IPS-NIHi7 (cell line): ENCODE results near the gene EXD3.
"Not testable (repeated sequence)": the region's sequence is repeated elsewhere in the genome, so short reads cannot be mapped to it uniquely, and the experiment has no call there.

Source experiments
- DNase-seq: peaks from one replicate; pipeline ENCODE4 v3.0.0; 2012; ENCODE audit warnings: mixed read lengths; ENCODE audit errors: extremely low spot score

The EXD3 gene

DNA sequence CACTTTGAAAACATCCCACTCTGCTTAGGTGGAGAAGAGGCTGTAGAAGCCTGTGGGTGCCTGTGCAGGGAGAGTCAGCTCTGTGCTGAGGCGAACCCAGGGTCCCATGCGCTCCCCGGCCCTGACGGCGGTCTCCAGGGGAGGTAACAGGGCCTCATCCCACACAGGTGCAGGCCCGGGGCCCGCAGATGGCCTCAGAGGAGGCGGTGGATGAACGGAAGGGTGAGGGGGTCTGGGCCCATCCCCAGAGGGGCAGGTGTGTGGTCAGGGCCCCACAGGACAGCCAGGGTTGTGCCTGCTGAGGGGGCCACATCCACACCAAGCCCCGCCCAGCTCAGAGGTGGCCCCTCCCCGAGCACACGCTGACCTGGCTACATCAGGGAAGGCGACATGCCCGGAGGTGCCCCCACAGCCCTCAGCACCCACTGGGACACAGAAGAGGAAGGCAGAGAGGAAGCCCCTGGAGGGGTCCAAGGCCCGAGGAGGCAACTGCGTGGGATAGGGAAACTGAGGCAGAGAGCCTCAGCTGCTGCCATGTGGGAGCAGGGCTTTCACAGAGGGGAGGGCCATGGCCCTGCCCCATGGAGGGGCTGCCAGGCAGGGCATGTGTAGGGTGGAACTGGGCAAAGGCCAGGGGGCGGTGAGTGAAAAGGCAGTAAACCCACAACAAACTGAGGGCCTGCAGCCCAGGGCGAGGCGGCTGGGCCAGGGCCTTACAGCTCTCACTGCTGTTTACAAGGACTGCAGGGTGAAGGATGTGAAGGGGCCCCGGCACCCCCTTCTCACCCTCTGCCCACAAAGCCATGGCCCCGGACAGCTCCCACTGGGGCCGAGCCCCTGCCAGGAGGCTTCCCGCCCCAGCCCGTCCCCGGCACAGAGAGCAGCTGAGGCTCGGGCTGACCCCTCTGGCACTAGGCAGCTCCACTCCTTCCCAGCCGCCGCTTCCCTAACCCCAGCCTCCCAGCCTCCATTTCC lies 29.5 kb downstream of the EXD3 start:
- no peak for DNase-seq

DNA sequence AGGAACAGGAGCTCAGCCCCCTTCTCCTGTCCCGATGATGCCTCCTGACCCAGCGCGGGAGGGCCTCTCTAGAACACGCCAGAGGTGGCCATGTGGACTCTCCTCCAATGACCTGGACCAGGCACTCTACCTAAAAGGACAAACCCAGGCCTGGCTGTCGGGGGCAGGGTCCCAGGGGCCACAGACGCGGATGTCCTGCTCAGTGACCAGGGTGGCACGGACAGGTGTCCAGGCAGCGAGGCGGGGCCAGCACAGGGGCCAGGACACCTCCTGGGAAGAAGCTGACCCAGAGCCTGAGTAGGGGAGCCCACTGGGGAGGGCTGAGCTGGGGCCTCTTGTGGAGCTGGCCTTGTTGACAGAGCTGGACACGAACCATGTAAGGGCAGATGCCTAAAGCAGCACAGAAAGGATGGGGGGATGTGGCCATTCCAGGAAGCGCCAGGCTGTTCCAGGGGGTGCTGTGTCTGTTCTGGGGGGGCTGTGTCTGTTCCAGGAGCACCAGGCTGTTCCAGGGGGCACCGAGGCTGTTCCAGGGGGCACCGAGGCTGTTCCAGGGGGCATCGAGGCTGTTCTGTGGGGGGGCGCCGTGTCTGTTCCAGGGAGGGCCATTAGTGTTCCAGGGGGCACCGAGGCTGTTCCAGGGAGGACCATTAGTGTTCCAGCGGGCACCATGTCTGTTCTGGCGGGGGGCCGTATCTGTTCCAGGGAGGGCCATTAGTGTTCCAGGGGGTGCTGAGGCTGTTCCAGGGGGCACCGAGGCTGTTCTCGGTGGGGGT lies 30.5 kb downstream of the EXD3 start:
- no peak for DNase-seq

DNA sequence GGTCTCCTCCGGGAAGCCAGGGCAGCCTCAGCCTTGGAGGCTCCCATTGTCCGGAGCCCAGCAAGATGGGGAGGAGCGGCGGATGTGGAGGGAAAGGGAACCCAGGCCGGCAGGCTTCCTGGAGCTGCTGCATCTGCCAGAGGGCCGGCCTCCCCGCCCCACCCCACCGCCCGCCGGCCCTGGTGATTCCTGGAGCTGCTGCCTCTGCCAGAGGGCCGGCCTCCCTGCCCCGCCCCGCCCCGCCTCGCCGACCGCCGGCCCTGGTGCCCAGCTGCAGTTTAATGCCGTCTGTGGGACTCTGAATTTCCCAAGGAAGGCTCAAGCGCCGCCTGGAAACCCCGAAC lies 31.6 kb downstream of the EXD3 start:
- no peak for DNase-seq

DNA sequence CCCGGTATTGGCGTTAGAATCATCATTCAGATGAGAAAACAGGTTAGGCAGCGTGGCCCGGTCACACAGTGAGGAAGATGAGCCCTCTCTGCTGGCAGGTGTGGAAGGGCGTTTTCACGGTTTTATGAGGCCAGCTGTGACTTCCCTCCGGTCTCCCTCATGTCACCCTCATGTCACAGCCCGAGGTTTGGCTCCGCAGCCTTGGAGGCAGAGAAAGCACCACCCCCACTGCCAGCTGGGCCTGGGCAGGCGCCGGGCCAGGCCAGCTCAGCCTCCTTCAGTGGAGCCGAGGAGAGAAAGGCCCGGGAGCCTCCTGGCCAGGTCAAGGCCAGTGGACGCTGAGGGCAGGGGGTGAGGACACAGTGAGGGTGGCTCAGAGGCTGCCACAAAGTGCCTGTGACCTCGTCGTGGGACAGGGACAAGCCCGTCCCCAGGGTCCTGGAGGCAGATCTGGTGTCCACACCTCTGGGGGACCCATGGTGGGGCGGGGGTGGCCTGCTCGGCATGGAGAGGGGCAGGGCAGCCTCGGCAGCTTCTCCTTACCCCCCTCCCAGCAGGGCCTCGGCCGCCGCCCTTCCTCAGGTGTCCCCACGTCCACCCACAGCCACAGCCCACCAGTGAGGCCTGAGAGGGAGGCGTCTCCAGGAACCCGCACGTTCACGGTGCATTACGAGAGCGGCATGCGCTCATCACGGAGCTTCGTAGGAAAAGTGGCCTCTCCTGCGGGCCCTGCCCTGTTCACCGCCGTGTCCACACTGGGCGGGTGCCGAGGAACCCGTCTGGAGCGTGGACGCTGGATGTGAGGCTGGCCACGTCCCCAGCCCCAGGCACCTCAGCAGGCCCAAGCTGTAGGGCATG lies 32.2 kb downstream of the EXD3 start:
- DNase-seq, result no peak

DNA sequence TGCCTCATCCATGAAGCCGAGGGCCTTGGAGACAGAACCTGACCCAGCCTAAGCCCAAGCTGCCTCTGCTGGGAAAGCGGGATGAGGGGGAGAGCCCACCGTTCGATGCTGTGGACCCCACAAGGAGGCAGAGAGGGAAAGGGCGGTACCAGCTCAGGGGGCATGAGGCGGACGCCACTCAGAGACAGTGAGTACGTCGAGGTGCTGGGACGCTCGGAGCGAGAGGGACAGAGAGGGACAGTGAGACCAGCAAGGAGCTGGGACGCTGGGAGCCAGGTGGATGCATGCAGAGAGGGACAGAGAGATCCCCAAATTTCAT lies 33.6 kb downstream of the EXD3 start:
- no peak for DNase-seq

DNA sequence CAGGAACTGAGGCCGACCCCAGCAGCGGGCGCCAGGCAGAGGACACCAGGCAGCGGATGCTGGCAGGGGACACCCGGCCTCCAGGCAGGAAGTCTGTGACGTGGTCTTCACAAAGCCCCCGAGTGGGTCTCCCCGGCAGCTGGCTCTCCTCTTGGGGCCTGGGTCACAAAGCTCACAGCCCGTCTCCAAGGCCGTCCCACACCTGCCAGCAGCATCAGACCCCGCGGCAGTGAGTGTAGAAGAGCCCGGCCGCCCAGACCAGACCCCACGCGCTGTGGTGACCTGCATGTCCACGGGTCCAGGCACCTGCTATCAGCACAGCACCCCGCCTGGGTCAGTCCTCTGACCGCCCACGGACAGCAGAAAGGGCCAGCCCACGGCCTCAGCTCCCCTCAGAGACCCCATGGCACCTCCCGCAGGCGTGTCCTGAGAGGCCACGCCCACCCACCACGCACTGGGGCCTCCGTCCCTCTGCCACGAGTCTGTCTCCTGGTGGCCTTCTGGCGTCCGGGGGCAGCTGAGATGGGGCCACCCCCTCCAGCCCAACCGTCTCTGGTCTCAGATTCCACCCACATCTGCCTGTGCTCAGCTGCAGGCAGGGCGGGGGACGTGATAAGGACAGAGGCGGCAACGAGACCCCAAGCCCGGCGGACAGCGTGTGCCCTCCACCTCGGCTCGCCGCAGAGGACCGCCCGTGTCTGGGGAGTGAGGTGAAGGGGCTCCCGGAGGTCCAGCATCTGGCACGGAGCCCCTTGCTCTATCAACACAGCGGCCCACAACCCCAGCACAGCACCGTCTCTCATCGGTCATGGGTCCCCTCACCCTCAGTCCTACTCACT lies 34.2 kb downstream of the EXD3 start:
- no peak for DNase-seq

DNA sequence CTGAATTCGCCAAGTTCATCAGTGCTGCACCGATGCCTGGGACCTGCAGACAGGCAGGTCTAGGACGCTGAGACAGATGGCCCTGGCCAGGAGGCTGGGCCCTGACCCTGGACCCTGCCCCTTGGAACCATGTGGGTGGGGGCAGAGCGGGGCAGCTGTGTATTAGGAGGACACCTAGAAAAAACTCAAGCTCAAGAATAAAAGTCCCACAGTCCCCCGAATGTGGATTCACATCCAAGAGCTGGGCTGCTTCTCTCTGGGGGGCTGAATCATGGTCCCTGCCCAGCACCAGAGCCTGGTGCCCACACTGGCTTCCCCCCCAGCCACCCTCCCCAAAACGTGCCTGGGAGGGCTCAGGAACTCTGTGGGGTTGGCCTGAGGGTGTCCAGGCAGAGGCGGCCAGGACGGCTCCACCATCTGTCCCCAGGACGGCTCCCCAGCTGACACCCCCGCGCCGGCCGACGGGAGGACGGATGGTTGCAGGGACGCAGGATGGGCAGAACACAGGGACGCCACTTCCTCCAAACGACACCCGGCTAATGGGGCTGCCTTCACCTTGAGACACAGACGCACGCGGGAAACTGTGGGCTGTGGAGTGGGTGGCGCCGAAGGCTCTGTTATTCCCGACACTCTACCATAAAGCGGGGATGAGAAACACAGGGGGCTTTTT lies 34.9 kb downstream of the EXD3 start:
- no peak for DNase-seq

DNA sequence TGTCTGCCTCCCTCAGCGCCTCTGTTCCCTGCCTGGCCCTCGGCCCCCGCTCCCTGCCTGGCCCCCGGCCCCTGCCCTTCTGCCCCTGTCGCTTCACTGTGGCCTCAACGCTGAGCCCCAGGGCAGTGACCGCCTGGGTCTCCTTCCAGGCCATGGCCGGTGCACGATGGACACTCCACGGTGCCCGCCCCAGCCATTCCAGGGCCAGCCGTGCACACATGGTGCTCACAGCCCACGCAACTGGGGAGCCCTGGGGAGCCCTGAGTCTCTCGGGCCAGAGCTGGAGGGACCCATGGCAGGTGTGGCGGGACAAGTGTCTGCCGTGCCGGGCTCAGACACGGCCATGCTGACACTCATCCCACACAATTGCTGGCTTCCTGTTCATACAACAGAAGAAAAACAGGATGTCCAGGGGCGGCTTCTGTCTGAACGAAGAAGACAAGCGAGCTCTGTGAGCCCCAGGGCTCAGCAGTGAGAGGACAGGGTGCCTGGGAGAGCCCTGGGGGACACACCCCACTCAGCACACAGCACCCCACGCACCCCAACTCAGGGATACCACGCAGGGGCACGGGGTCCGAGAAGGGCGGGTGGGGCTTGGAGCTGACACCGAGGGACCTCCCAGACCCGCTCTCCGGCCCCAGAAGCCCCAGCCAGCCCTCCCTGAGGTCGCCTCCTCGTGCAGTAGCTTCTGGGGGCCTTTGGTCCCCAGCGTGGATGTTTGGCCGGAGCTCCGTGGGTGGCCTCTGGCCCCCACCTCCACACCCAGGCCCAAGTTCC lies 35.7 kb downstream of the EXD3 start:
- no peak for DNase-seq

DNA sequence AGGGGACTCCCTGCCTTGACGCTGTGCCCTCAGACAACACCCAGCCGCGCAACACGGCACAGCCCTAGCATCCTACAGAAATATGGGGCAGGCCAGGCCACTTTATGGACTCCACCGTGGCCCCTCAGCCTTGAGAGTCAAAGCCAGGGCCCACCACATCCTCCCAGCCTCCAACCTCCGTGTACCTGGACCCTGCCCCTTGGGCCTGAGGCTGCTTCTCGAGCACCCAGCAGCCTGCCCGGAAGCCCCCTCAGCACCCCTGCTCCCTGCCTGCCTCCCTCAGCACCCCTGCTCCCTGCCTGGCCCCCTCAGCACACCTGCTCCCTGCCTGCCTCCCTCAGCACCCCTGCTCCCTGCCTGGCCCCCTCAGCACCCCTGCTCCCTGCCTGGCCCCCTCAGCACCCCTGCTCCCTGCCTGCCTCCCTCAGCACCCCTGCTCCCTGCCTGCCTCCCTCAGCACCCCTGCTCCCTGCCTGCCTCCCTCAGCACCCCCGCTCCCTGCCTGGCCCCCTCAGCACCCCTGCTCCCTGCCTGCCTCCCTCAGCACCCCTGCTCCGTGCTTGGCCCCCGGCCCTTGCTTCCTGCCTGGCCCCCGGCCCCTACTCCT lies 36.4 kb downstream of the EXD3 start:
- not testable (repeated sequence) for DNase-seq

DNA sequence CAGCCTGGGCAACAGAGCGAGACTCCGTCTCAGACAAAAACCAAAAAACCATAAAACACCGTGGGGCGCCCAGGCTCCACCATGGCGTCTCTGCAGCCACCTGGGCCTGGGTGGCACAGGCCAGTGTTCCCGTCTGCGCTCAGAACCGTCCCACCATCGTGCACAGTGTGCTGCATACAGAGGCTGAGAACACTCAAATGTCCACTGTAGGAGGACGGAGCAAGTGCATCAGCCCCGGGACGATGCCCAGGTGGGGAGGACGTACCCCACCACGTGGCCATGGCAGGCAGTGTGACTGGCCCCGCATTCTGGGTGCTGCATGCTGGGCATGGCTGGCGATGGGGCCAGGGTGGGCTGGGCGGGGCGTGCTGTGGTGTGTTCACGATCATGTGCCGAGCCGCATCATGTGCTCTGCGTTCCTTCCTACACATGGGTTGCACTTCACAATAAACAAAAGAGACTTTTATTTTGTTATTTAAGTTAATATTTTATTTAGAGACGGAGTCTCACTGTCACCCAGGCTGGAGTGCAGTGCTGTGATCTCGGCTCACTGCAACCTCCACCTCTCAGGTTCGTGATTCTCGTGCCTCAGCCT lies 37.8 kb downstream of the EXD3 start:
- no peak for DNase-seq

DNA sequence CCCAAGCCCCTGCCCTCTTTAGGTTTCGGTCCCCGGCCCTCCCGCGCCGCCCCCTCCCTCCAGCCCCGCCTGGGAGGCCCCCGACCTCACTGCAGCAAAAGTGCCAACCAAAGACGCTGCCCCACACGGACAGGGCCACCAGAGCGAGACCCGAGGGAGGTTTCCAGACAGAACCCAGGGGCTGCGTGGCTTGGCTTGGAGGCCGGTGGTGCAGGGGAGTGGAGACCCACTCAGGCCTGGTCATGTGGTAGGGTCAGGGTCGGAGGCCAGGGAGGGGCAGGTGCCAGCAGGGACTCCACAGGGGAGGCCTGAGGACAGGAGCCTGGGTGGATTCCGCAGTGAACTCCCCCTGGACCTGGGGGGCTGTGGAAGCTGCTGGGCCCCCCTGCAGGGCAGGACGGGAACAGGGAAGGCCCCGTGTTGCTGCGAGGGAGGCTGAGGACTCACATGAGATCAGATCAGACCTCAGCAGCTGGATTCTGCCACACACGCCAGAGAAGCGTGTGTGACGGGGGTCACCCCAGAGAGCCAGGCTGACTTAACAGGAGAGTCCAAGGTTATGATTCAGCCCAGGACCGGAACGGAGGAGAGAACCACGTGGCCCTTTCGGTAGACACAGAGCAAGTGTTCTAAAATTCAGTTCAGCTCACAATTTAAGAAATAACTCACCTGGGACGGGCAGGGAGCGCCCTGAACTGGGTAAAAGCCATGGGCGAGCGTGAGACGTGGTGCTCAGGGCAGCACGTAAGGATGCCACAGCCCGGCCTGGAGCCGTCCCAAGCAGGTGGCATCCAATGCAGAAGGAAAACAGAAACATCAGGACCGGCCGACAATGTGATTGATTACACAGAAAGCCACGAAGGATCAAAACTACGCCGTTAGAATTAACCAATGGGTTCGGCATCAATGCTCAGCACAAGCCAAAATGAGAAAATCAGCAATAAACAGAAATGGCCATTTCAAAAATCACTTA lies 38.9 kb downstream of the EXD3 start:
- no peak for DNase-seq

DNA sequence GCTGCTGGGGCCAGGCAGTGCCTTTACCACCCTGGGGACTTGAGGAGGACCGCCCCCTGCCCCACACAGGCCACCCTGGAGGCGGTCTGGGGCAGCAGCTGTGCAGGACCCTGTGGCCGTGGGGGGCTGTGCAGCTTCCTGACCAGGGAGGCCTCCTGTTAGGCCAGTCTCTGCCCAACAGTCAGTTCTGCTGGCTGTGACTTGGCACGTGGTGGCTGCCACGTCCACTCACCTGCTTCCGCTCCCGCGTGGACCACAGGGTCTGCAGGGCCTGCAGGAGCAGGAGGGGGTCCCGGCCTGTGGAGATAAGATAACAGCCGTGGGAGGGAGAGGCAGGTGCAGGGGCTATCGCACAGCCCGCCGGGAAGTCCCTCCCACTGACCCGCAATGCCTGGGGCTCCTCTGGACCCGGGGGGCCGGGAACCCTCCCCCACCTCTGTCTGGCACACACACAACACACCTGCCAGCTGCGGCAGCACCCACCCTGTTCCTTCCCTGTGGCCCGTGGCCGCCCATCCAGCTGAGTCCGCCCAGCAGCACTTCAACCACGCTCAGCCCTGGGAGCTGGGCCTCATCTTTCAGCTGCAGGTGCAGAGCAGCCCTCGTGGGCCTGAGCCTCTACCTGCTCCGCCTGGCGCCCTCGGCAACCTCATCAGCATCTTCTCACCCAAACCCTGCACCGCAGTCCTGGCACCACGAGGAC lies 39.7 kb downstream of the EXD3 start:
- DNase-seq, result no peak

DNA sequence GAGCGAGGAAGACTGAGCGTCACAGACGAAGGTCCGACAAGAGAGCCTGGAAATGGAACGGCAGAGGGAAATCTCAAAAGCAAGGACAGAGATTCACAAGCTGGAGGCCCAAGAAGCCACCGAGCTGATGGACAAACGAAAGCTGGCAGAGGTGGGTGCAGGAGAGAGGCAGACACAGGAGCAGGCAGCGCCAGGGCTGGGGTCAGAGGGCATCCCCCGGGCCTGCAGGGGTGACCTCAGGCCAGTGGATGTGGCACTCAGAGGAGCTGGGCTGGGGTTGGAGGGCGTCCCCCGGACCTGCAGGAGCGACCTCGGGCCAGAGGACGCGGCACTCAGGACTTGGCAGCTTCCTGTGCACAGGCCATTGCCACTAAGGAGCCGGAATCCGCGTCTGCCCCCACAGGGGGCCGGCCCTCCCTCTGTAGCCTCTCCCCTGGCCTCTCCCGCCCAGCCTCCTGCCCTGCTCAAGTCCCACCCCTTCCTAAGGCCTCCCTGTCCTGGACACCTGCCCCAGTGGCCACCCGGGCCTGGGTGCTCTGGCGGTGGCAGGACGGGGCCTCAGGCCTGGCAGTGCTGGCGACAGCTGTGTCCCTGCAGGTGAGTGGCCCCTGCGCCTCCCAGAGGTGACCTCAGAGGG lies 40.4 kb downstream of the EXD3 start:
- DNase-seq, result no peak

DNA sequence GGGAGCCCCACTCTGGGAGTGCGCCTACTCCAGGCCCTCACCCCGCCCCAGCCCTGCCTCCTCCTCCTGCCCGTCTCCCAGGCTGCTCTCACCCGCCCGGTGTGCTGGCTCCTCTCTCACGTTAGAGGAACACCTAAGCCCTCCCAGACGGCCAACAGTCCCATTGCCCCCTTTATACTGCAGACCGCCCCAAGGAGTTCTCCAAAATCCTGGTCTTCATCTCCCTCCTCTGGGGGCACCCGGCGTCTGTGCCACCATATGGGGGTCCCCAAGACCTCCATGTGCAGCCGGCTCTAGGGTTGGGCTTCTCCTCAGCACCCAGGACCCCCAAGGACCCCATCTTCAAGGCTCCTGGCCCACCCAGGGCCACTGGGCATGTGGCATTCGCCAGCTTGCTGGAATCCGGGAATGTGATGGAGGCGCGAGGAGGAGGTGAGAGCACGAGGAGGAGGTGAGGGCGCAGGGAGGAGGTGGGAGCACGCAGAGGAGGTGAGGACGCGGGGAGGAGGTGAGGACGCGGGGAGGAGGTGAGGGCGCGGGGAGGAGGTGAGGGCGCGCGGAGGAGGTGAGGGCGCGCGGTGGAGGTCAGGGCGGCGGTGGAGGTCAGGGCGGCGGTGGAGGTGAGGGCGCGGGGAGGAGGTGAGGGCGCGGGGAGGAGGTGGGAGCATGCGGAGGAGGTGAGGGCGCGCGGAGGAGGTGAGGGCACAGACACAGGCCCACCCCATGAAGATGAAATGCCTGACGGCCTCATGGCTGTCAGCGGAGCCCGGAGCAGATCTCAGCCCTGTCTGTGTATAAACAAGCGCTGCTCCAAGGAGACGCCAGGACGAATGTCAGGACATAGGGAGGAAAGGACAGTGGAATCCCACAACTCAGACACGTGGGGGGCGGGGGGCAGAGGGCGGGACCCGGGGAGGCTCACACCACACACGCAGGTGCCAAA lies 41.2 kb downstream of the EXD3 start:
- no peak for DNase-seq

DNA sequence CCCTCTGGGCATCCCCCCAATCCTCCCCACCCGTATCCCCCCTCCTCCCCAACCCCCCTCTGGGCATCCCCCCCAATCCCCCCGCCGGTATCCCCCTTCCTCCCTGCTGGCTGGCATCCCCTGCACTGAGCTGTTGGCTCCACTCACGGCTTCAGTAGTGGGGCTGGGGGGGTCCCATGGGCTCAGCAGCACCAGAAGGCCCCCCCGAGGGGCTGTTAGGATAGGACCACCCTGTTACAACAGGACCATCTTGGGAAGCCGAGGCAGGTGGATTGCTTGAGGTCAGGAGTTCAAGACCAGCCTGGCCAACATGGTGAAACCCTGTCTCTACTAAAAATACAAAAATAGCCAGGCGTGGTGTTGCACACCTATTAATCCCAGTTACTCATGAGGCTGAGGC lies 42.4 kb downstream of the EXD3 start:
- no peak for DNase-seq

DNA sequence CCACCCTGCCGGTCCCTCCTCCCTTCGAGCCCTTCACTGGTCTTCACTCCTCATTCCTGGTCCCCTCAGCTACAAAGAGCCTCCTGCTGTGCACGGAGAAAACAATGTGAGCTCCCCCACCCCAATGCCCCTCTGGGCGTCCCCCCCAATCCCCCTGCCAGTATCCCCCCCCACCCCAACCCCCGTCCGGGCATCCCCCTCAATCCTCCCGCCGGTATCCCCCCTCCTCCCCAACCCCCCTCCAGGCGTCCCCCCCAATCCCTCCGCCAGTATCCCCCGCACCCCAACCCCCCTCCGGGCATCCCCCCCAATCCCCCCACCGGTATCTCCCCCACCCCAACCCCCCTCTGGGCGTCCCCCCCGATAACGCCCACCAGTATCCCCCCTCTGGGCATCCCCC lies 42.8 kb downstream of the EXD3 start:
- DNase-seq, result no peak
